Breast epithelium (tissue), 3 donors: ENCODE measurements around the gene SCFD1.

ENCODE experiments used
- POLR2A ChIP-seq: fragments of 450-650 bp; IDR thresholded peaks from one replicate; pipeline ENCODE4 v1.6.1; 2016; ENCODE audit warnings: antibody characterized with exemption, mild to moderate bottlenecking, moderate library complexity
- POLR2AphosphoS5 ChIP-seq, 3 donors: sonication (generic); formaldehyde crosslinking; IDR thresholded peaks; one replicate each; pipeline ENCODE4 v1.6.1; 2017; ENCODE audit warnings: antibody characterized with exemption in 3 of 3
- TF ChIP-seq, protein P1 (sequence below), 3 donors: fragments of 450-650 bp; IDR thresholded peaks; one replicate each; pipeline ENCODE4 v1.5.1; 2016 to 2017; ENCODE audit warnings: antibody characterized with exemption in 3 of 3, mild to moderate bottlenecking in 3 of 3, moderate library complexity in 3 of 3

DNA sequence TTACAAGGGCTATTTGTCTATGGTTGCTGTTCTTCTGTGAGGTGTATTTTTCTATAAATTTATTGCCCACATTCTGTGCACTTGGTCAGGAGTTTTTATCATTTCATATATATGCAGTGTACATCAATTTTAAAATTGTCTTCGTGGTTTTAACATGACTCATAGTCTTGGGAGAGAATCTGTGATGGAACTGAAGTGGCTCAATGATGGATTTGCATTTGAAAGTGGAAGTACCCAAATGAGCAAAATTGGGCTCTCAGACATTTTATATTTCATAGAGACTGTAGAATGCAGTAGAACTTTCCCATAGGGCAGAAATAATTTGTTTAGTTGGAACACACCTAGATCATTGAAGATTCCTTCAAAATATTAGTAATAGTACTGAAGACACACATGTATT lies 1.9 kb upstream of the SCFD1 start:
- TF ChIP-seq POLR2AphosphoS5 (IDR thresholded peaks at IDR 0.05): no peak
- TF ChIP-seq, protein P1, sequence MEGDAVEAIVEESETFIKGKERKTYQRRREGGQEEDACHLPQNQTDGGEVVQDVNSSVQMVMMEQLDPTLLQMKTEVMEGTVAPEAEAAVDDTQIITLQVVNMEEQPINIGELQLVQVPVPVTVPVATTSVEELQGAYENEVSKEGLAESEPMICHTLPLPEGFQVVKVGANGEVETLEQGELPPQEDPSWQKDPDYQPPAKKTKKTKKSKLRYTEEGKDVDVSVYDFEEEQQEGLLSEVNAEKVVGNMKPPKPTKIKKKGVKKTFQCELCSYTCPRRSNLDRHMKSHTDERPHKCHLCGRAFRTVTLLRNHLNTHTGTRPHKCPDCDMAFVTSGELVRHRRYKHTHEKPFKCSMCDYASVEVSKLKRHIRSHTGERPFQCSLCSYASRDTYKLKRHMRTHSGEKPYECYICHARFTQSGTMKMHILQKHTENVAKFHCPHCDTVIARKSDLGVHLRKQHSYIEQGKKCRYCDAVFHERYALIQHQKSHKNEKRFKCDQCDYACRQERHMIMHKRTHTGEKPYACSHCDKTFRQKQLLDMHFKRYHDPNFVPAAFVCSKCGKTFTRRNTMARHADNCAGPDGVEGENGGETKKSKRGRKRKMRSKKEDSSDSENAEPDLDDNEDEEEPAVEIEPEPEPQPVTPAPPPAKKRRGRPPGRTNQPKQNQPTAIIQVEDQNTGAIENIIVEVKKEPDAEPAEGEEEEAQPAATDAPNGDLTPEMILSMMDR (IDR thresholded peaks at IDR 0.05): no peak
- no peak for TF ChIP-seq POLR2A
